8988T (cell line): ENCODE results near the gene GREB1.

Experiments used
- DNase-seq: peaks from one replicate; pipeline ENCODE4 v3.0.0; 2011

GREB1 gene

GRCh38 chr2:11540996-11541692, 7.3 kb downstream of the GREB1 start:
- DNase-seq = no peak

GRCh38 chr2:11541693-11542274, 7.9 kb downstream of the GREB1 start:
- DNase-seq = no peak

- no peak for DNase-seq
Observed at GRCh38 chr2:11542275-11542819, 8.5 kb downstream of the GREB1 start.

- DNase-seq = no peak
Observed at GRCh38 chr2:11543337-11544216, 9.7 kb downstream of the GREB1 start.

- DNase-seq = no peak
Observed at GRCh38 chr2:11546072-11546471, 12.2 kb downstream of the GREB1 start.

GRCh38 chr2:11547912-11548497, 14.2 kb downstream of the GREB1 start:
- no peak for DNase-seq

GRCh38 chr2:11550302-11550701, 16.5 kb downstream of the GREB1 start:
- DNase-seq = no peak

GRCh38 chr2:11550901-11551568, 17.2 kb downstream of the GREB1 start:
- no peak for DNase-seq

GRCh38 chr2:11551569-11552259, 17.9 kb downstream of the GREB1 start:
- DNase-seq = no peak

- no peak for DNase-seq
Observed at GRCh38 chr2:11552260-11552638, 18.4 kb downstream of the GREB1 start.

GRCh38 chr2:11553661-11554398, 20.0 kb downstream of the GREB1 start:
- DNase-seq = no peak

GRCh38 chr2:11554399-11554716, 20.5 kb downstream of the GREB1 start:
- DNase-seq = no peak

GRCh38 chr2:11556101-11556806, 22.4 kb downstream of the GREB1 start:
- no peak for DNase-seq

- no peak for DNase-seq
Observed at GRCh38 chr2:11558214-11558886, 24.5 kb downstream of the GREB1 start.

GRCh38 chr2:11559066-11559785, 25.4 kb downstream of the GREB1 start:
- DNase-seq = no peak

GRCh38 chr2:11559786-11560155, 25.9 kb downstream of the GREB1 start:
- DNase-seq = no peak

GRCh38 chr2:11560806-11561205, 27.0 kb downstream of the GREB1 start:
- DNase-seq = no peak

- DNase-seq = no peak
Observed at GRCh38 chr2:11562011-11562410, 28.2 kb downstream of the GREB1 start.

GRCh38 chr2:11562476-11562875, 28.6 kb downstream of the GREB1 start:
- DNase-seq = no peak
